Measurements from ENCODE around the gene FRRS1L.

Gene FRRS1L

DNA sequence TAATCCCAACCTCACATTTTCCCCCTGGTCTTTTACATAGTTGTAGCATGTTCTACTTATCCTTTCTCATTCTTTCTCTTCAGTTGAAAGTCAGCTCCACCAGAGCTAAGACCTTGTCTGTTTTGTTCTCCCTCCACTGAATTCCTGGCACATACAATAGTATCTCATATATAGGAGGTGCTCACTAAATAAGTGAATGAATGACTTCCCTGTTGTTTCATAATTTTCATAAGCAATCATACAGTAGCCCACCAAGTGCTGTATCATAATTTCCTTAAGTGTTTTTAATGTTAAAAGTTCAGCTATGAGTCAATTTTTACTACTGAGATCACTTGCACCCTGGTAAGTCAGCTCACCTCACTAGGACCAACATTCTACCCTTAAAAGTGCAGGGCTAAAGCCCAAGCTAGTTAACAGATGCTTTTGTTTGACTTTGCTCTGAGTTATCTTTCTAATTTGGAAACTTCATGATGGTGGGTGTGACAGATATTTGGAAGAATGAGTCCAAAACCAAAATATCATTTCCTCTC, 74.9 kb downstream of the FRRS1L start:
- peaks cover 18% of the 10 kb centered on the region for H3K4me1 ChIP-seq (ENCODE audit: control insufficient read depth, insufficient read depth, low read length, poor library complexity, severe bottlenecking)
- no peak overlapping the region for H3K4me3 ChIP-seq (ENCODE audit: extremely low read depth, insufficient read depth, low read length, poor library complexity, severe bottlenecking)
- H3K36me3 ChIP-seq (ENCODE audit: control insufficient read depth, insufficient read depth, low read length) = peaks cover 67% of the 10 kb centered on the region
- no peaks in the 10 kb centered on the region for H3K9me3 ChIP-seq (ENCODE audit: control insufficient read depth, low read length)
- no peak overlapping the region for H3K27ac ChIP-seq (ENCODE audit: low read depth, low read length, severe bottlenecking)

DNA sequence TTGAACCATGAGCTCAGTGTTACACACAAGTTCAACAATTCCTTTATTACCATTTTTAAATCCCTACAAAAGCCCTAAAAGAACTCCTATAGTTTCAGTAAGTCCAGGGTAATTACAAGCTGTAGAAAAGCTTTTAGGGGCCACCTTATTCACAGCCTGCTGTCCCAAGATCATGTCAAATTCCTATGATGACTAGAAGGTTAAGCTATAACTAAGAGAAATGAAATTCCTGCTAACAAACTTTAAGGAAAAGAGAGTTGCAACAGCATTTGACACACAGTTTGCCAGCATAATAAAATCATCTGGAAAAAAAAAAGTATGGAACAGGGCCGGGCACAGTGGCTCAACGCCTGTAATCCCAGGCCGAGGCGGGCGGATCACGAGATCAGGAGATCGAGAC, 78.8 kb downstream of the FRRS1L start:
- Histone ChIP-seq H3K27ac (ENCODE audit: low read depth, low read length, severe bottlenecking) (no peak overlapping the region), H3K4me3 (ENCODE audit: extremely low read depth, insufficient read depth, low read length, poor library complexity, severe bottlenecking) (no peak overlapping the region), H3K36me3 (ENCODE audit: control insufficient read depth, insufficient read depth, low read length) (peaks cover 69% of the 10 kb centered on the region), H3K9me3 (ENCODE audit: control insufficient read depth, low read length) (no peaks in the 10 kb centered on the region), H3K4me1 (ENCODE audit: control insufficient read depth, insufficient read depth, low read length, poor library complexity, severe bottlenecking) (peaks cover 13% of the 10 kb centered on the region)
- WGBS, 2 experiments (ENCODE audit: insufficient coverage in 2 of 2) = 80 to 89% methylated on average over 3 to 4 of the region's 7 CpGs

GRCh38 chr9:109087795-109088194, 79.3 kb downstream of the FRRS1L start:
- Histone ChIP-seq H3K36me3 (ENCODE audit: control insufficient read depth, insufficient read depth, low read length) (peaks cover 69% of the 10 kb centered on the region), H3K4me3 (ENCODE audit: extremely low read depth, insufficient read depth, low read length, poor library complexity, severe bottlenecking) (no peak overlapping the region), H3K4me1 (ENCODE audit: control insufficient read depth, insufficient read depth, low read length, poor library complexity, severe bottlenecking) (peaks cover 13% of the 10 kb centered on the region), H3K9me3 (ENCODE audit: control insufficient read depth, low read length) (no peaks in the 10 kb centered on the region), H3K27ac (ENCODE audit: low read depth, low read length, severe bottlenecking) (no peak overlapping the region)
- WGBS, 2 experiments (ENCODE audit: insufficient coverage in 2 of 2) = 100% methylated on average over 1 of the region's 2 CpGs; no CpG with 5 or more reads in 1 of the 2 experiments

- no peaks in the 10 kb centered on the region for H3K9me3 ChIP-seq (ENCODE audit: control insufficient read depth, low read length)
- peaks cover 63% of the 10 kb centered on the region for H3K36me3 ChIP-seq (ENCODE audit: control insufficient read depth, insufficient read depth, low read length)
- H3K27ac ChIP-seq (ENCODE audit: low read depth, low read length, severe bottlenecking) = no peak overlapping the region
- WGBS, 2 experiments (ENCODE audit: insufficient coverage in 2 of 2) = 92 to 98% methylated on average over 3 of the region's 3 CpGs
- no peak overlapping the region for H3K4me3 ChIP-seq (ENCODE audit: extremely low read depth, insufficient read depth, low read length, poor library complexity, severe bottlenecking)
- H3K4me1 ChIP-seq (ENCODE audit: control insufficient read depth, insufficient read depth, low read length, poor library complexity, severe bottlenecking) = peaks cover 13% of the 10 kb centered on the region
These were observed 80.8 kb downstream of the FRRS1L start for GRCh38 chr9:109086221-109086620.

- H3K9me3 ChIP-seq (ENCODE audit: control insufficient read depth, low read length) = no peaks in the 10 kb centered on the region
- H3K27ac ChIP-seq (ENCODE audit: low read depth, low read length, severe bottlenecking) = no peak overlapping the region
- no peak overlapping the region for H3K4me3 ChIP-seq (ENCODE audit: extremely low read depth, insufficient read depth, low read length, poor library complexity, severe bottlenecking)
- H3K36me3 ChIP-seq (ENCODE audit: control insufficient read depth, insufficient read depth, low read length) = peaks cover 56% of the 10 kb centered on the region
- H3K4me1 ChIP-seq (ENCODE audit: control insufficient read depth, insufficient read depth, low read length, poor library complexity, severe bottlenecking) = peaks cover 13% of the 10 kb centered on the region
These were observed 81.5 kb downstream of the FRRS1L start for GRCh38 chr9:109085510-109085909.

GRCh38 chr9:109083813-109084405, 83.1 kb downstream of the FRRS1L start:
- WGBS, 2 experiments (ENCODE audit: insufficient coverage in 2 of 2) = 100% methylated on average over 3 of the region's 4 CpGs; no CpG with 5 or more reads in 1 of the 2 experiments
- no peaks in the 10 kb centered on the region for H3K9me3 ChIP-seq (ENCODE audit: control insufficient read depth, low read length)
- H3K36me3 ChIP-seq (ENCODE audit: control insufficient read depth, insufficient read depth, low read length) = peaks cover 48% of the 10 kb centered on the region
- no peak overlapping the region for H3K4me3 ChIP-seq (ENCODE audit: extremely low read depth, insufficient read depth, low read length, poor library complexity, severe bottlenecking)
- no peak overlapping the region for H3K27ac ChIP-seq (ENCODE audit: low read depth, low read length, severe bottlenecking)
- H3K4me1 ChIP-seq (ENCODE audit: control insufficient read depth, insufficient read depth, low read length, poor library complexity, severe bottlenecking) = peaks cover 13% of the 10 kb centered on the region

DNA sequence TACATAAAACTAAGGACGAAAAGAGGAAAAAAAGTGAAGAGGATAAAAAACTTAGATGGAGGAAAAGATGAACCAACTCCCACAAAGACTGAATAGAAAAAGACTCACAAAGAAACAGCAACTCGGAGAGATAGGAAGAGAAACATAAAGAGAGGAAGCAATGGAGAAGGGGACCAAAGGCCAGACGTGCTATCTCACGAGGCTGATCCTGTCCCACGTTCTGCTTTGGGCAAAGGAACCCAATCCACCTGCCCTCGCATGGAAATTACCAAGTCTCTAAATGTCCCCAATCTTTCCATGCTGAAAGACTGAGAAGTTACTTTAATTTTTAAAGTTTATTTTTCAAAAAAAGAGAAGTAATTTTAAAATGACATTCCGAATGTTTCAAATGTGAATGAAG, 83.9 kb downstream of the FRRS1L start:
- H3K4me3 ChIP-seq (ENCODE audit: extremely low read depth, insufficient read depth, low read length, poor library complexity, severe bottlenecking) = no peak overlapping the region
- H3K9me3 ChIP-seq (ENCODE audit: control insufficient read depth, low read length) = no peaks in the 10 kb centered on the region
- H3K36me3 ChIP-seq (ENCODE audit: control insufficient read depth, insufficient read depth, low read length) = peaks cover 50% of the 10 kb centered on the region
- no peak overlapping the region for H3K27ac ChIP-seq (ENCODE audit: low read depth, low read length, severe bottlenecking)
- peaks cover 6% of the 10 kb centered on the region for H3K4me1 ChIP-seq (ENCODE audit: control insufficient read depth, insufficient read depth, low read length, poor library complexity, severe bottlenecking)
- 85 to 92% methylated on average over 4 to 6 of the region's 7 CpGs for WGBS, 2 experiments (ENCODE audit: insufficient coverage in 2 of 2)

- Histone ChIP-seq H3K4me1 (ENCODE audit: control insufficient read depth, insufficient read depth, low read length, poor library complexity, severe bottlenecking) (no peaks in the 10 kb centered on the region), H3K9me3 (ENCODE audit: control insufficient read depth, low read length) (no peaks in the 10 kb centered on the region), H3K36me3 (ENCODE audit: control insufficient read depth, insufficient read depth, low read length) (peaks cover 42% of the 10 kb centered on the region), H3K4me3 (ENCODE audit: extremely low read depth, insufficient read depth, low read length, poor library complexity, severe bottlenecking) (no peak overlapping the region), H3K27ac (ENCODE audit: low read depth, low read length, severe bottlenecking) (no peak overlapping the region)
- 90% methylated on average over 1 of the region's 2 CpGs; no CpG with 5 or more reads in 1 of the 2 experiments for WGBS, 2 experiments (ENCODE audit: insufficient coverage in 2 of 2)
These were observed 84.9 kb downstream of the FRRS1L start for GRCh38 chr9:109082091-109082620.

Measured in mesodermal cell (in vitro differentiated cells).